H54 (cell line): ENCODE measurements around the gene CEP89.
"Not testable (repeated sequence)": the region's sequence is repeated elsewhere in the genome, so short reads cannot be mapped to it uniquely, and the experiment has no call there.

Experiments used
- DNase-seq: peaks from one replicate; pipeline ENCODE4 v3.0.0; 2011; ENCODE audit warnings: low spot score, mixed read lengths; ENCODE audit not compliant: insufficient read length
- FAIRE-seq: peaks from 3 replicates; lab custom pipeline; 2011; peaks lifted over from hg19 to GRCh38; lab: Jason Lieb, UNC
- POLR2A ChIP-seq: IDR thresholded peaks from 2 replicates; pipeline ENCODE4 v1.6.1; 2011; ENCODE audit warnings: low read depth, mild to moderate bottlenecking, low read length

Gene CEP89

DNA sequence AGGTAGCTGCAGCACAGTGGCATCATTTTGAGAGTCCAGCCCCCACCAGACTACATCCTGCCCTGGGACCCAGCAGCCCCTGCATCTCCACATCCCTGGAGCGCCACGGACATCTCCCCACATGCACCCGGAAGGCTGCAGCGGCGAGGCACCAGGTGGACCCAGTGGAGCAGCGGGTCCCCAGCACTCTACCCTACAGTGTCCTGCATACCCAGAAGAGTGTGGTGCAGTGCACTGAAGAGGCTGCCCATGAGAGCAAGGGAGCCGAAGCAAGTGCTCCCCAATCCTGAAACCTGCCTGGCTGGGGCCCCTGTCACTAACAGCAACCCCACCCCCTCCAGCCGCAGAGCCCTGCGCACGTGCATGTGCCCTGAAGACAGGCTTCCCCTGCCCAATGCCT, 80.9 kb downstream of the CEP89 start:
- FAIRE-seq (no peak), DNase-seq (no peak)
- no peak for TF ChIP-seq POLR2A

DNA sequence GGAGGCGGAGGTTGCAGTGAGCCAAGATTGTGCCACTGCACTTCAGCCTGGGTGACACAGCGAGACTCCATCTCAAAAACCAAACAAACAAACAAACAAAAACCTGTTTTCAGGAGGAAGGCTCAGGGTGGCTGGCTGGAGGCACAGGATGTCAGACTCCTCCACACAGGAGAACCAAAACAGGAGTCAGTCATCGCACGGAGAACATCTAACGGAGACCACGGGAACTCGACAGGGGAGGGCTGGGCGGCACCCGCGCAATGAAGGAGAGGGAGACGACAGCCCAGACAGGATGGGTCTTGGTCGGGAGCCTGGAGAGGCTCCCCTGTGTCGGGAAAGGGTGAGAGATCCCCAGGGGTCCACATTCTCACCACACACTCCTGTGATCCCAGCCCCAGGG, 81.4 kb downstream of the CEP89 start:
- DNase-seq, result no peak
- FAIRE-seq, result no peak
- no peak for TF ChIP-seq POLR2A

DNA sequence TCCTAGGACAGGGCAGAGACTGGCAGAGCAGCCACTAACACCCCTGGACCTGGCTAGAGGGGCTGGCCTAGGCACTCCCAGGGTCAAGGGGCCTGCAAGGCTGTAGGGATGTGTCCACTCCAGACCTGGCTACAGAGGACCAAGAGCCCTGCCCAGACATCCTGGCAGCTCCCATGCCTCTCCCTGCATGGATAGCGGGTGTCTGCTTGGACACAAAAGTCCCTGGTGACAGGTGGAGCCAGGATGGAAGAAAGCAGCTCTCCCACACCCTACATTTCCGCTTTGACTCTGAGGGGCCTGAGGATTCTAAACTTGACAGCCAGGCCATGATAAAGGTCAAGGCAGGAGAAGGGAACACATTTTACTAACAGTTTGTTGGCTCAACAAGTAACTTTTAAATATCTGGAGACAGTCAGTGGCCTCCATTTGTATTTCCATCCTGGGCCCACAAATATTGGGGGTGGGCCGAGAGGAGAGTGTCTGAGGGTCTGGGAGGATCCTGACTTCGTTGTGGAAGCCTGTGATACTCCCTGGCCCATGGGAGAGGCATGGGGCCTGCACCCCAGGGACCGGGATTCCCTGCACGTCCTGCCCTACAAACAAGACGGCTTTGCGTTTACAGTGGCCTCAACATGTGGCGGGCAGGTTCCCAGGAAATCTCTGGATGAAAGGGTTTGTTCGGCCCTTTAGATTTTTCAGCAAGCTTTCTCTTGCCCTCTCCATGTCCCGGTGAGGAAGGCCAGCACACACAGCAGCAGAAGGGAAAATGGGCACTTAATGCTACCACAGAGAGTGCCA, 82.4 kb downstream of the CEP89 start:
- DNase-seq, result no peak
- FAIRE-seq, result no peak

DNA sequence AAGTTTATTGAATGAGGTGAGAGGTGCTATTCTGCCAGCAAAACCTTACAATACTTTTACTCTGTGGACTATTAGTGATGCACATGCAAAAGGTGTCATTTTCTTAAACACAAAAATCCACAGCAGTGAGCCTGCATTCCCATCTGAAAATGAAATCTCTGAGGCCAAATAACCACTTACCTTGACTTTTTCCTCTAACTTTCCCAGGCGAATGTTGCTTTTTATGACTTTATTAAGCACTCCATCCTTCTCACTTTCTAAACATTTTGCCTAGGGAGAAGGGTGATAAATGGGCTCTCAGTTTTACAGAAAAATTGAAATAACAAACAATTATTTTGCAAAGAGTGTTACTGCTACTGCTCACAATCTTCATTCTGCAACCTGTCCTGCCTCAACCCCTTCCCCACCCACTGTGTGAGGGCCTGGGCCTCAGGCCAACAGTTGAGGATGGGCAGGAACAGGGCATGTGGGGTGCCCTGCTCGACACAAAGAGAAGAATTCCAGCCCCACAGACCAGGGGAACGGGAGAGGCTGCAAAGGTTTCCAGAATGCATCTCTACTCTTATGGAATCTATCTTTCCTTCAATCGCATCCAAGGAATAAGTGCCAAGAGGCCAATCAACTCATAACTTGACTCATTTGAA, 84.1 kb downstream of the CEP89 start:
- FAIRE-seq, result no peak
- DNase-seq, result no peak
- TF ChIP-seq POLR2A, result no peak

More for the DNA sequence above, 82.4 kb downstream of the CEP89 start:
- no peak for TF ChIP-seq POLR2A

DNA sequence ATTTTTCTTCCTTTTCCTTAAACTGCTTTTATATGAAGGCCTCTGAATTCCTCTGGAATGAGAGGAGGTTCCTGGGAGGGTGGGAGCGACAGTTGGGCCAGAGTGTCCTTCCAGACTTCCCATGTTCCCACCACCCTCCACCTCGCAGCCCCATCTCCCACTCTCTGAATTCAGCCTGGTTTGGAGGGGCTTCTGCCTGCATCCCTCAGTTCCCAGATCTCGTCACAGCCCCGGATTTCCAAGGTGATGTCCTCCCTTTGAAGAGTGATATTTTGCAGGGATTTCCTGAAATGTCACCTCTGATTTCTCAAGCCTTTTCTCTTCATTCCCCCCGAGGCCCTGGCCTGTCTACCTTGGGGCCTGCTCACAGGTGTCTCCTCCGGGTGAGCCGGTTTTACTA, 85.5 kb downstream of the CEP89 start:
- DNase-seq (no peak), FAIRE-seq (no peak)
- TF ChIP-seq POLR2A, result no peak

DNA sequence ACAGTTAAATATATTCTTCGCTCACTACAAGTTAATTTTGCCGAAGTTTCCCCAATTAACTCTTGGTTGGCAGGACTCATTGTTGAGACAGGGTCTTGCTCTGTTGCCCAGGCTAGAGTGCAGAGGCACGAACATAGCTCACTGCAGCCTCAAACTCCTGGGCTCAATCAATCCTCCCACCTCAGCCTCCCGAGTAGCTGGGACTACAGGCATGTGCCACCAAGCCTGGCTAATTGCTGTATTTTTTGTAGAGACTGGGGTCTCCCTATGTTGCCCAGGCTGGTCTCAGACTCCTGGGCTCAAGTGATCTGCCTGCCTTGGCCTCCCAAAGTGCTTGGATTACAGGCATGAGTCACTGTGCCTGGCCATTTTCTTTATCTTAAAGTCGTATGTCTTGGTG, 86.5 kb downstream of the CEP89 start:
- FAIRE-seq, DNase-seq: not testable (repeated sequence)

DNA sequence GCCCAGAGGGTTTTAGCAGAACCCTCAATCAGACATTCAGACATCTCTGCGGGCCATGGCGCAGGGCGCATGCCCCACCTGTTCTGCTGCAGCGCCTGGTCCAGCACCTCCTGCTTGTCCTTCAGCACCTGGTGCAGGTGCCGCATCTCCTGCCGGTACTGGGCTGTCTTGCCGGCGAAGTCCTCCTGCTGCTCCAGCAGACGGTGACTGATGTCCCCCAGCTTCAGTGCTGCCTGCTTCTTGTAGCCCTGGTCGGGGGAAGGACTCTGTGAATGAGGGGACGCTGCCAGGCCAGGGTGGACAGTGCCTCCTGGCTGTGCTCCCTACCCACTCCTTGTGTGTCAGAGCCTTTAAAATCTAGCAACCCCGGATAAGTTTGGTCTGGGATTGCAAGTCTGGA, 90.0 kb downstream of the CEP89 start:
- FAIRE-seq (no peak), DNase-seq (no peak)
- no peak for TF ChIP-seq POLR2A

DNA sequence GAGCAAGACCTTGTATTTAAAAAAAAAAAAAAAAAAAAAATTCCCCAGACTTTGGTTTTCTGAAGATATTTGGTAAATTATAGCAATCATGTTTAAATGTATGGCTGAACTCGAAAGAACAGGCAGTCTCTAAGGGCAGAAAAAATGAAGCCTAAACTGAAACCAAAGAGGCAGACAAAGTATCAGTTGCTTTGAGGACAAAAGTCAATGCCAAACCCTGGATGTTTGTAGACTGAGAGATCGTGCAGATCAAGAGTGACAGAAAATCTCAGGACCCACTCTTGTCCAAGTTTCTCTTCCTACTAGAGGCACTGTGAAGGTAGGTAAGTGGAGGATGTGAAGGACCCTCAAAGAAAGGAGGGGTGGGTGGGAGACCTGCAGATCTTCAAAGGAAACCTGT, 91.1 kb downstream of the CEP89 start:
- no peak for DNase-seq
- no peak for FAIRE-seq
- no peak for TF ChIP-seq POLR2A

DNA sequence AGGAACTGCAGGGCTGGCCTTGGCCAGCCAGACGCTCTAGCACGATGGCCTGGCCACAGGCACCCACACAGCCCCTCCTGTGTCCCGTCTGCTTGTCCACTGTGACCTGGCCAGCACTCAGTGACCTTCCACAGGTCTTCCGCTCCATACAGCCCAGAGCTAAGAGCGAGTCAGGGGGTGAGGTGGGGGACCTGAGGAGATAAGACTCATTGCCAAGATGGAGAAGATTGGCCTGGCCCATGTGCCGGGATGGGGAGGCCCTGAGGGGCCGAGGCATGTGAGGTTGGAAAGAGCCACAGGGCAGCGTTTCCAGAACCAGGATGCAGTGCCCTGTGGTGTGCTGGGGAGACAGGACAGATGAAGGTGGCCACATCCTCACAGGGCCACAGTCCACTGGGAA, 92.0 kb downstream of the CEP89 start:
- DNase-seq, result no peak
- no peak for FAIRE-seq
- no peak for TF ChIP-seq POLR2A

DNA sequence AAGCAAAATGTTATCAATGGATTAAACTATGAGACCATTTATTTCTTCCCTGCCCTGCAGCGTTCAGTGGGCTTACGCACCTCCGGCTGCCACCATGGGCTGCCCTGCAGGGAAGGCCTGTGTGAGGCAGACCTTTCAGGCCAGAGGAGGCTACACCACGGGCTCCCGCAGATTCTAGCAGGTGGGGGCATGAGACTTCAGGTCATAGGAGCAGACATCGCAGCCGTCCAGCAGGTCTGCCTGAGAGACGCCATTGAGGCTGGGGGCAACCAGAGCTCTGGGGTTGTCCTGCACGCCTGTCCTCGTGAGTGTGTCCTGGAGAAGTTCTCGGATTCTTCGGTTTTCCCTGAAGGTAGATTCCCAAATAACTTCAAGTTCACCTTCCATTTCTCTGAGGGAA, 92.8 kb downstream of the CEP89 start:
- TF ChIP-seq POLR2A, result no peak
- FAIRE-seq (no peak), DNase-seq (no peak)

DNA sequence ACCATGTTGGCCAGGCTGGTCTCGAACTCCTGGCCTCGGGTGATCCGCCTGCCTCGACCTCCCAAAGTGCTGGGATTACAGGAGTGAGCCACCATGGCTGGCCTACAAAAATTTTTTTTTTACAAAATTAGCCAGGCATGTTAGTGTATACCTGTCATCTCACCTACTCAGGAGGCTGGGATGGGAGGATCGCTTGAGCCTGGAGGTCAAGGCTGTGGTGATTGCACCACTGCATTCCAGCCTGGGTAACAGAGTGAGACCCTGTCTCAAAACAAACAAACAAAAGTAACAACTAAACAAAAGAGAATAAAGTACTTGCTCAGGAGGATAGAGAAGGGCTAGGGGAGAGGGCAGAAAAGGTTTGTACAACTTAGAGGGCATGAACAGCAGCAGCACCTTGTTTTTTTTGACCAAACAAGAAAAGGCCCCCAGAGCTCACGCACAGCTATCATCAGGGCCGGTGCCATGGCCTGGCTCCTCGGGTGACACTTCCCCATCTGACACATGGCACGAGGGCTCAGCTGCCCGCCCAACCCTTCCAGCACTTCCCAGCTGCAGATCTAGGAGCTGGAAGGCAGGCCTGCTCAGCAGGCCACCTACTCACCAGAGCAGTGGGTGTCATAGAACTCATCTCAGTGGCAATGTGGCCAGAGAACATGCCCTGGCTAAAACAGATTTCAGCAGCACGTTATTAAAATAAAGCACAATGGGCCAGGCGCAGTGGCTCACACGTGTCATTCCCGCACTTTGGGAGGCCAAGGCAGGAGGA, 93.6 kb downstream of the CEP89 start:
- TF ChIP-seq POLR2A, result no peak
- no peak for FAIRE-seq
- DNase-seq, result no peak

DNA sequence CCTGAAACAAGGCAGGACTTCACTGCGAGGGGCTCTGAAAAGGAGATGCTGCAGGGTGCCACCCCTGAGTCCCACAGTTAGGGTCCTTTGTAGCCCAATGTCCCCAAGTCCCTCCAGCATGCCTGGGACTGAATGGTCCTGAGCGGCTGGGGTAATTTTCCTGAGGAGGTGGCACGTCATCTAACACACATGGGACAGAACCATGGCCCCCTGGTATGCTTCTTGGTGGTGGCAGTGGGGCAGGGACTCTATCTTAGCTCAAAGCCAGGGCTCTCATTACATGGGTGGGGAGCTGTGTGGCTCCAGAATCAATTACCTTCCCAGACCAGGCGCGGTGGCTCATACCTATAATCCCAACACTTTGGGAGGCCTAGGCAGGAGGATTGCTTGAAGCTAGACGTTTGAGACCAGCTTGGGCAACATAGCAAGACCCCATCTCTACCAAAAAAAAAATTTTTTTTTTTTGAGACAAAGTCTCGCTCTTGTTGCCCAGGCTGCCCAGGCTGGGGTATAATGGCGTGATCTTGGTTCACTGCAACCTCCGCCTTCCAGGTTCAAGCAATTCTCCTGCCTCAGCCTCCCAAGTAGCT, 94.3 kb downstream of the CEP89 start:
- no peak for DNase-seq
- no peak for TF ChIP-seq POLR2A
- FAIRE-seq, result no peak

DNA sequence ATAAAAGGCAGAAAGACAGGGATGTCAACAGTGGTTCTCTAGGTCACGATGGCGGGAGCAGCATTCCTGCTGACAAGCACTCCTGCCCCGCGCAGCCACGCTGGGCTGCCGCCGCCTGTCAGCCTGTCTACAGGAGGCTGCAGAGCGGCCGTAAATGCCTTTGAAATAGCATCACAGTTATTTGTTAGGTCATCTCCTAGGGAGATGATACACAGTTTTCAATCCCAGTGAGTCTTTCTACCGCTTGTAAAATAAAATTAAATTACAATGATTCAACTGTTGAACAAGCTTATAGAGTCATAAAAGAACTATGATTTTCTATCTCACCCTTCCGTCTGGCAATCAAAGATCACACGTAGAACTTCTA, 94.9 kb downstream of the CEP89 start:
- TF ChIP-seq POLR2A, result no peak
- peak; percentile 52 for FAIRE-seq

DNA sequence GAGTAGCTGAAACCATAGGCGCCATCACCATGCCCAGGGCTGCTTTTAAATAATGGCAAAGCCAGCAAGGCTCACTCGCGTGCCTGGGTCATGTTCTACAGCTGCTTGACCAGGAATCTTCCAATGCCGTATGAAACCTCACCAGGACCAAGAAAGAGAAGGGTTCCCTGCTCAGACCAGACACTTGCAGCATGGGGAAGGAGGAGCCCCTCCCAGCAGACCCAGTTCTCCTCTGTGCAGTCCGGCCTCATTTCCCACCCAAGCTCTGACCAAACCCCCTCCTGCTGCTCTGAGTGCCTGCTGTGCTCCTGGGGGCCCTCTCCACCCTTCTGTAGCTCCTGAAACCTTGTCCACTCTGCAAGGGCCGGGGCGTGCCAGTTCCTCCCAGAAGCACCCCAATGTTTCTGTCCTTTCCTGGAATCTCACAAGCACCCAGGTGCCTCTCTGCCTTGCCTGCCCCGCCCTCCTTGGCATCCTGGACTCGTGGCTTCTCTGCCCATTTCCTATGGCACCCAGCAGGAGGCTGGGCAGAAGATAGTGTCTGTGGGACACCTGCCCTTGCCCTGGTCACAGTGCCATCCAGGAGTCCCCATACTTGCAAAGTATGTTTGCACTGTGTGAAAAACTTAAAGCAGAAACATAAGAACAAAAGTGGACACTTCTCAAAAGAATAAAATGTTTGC, 95.4 kb downstream of the CEP89 start:
- peak; percentile 52 for DNase-seq
- no peak for TF ChIP-seq POLR2A
- FAIRE-seq, result no peak

More for the DNA sequence above, 94.9 kb downstream of the CEP89 start:
- DNase-seq, result peak; percentile 91
